Activated T-cell treated with anti-CD3 and anti-CD28 coated beads, Interleukin-2, amount 50 U/mL, for 72 hours (primary cell): ENCODE results near the gene COL5A1. TPM values are rescaled to one million over a fixed set of nuclear protein-coding genes. Genes with fewer than 3 reads are reported as not detected.

Experiments
- ATAC-seq, 2 donors: fragments of 150-1000 bp; cut with Tn5 transposase; replicated peaks in 1 of 2; 2 replicates each; pipeline ENCODE4 v1.10.0; 2021; ENCODE audit warnings: moderate library complexity in 2 of 2, mild to moderate bottlenecking in 1 of 2
- DNase-seq, 2 donors: peaks; one replicate each; pipeline ENCODE4 v3.0.0; 2021 to 2022; ENCODE audit warnings: mixed read lengths in 1 of 2
- H3K27ac Mint-ChIP-seq: one replicate; pipeline ENCODE4 v1.8.0; 2022; ENCODE audit warnings: mild to moderate bottlenecking, moderate library complexity, mixed read lengths
- H3K27me3 Mint-ChIP-seq: one replicate; pipeline ENCODE4 v1.8.0; 2022; ENCODE audit warnings: low read depth, mixed read lengths
- H3K36me3 Mint-ChIP-seq, 2 donors: one replicate each; pipeline ENCODE4 v1.8.0; 2022; ENCODE audit warnings: mixed read lengths in 2 of 2, mild to moderate bottlenecking in 1 of 2; ENCODE audit not compliant: insufficient read depth in 2 of 2
- H3K4me1 Mint-ChIP-seq: one replicate; pipeline ENCODE4 v1.8.0; 2022; ENCODE audit warnings: low read depth, mixed read lengths
- H3K4me3 Mint-ChIP-seq, 2 donors: one replicate each; pipeline ENCODE4 v1.8.0; 2022; ENCODE audit warnings: mild to moderate bottlenecking in 2 of 2, mixed read lengths in 2 of 2, moderate library complexity in 2 of 2
- H3K9me3 Mint-ChIP-seq, 2 donors: one replicate each; pipeline ENCODE4 v1.8.0; 2022; ENCODE audit warnings: mixed read lengths in 2 of 2
- total RNA-seq, 2 donors: library from RNA; stranded (reverse); gene quantifications; one replicate each; pipeline ENCODE4 v1.2.3, GENCODE V29; 2022

Gene COL5A1
- total RNA-seq, 2 donors from 2014 or later: 0.49 TPM; not detected in 1

- DNase-seq: no peak
- Mint-ChIP-seq H3K27me3 (no peaks in the 10 kb centered on the region), H3K27ac (no peak overlapping the region), H3K4me1 (no peaks in the 10 kb centered on the region), H3K9me3 (no peaks in the 10 kb centered on the region), H3K36me3 (no peaks in the 10 kb centered on the region), H3K4me3 (no peak overlapping the region)
- ATAC-seq: no peak
Observed at GRCh38 chr9:134688231-134688630, 46.6 kb downstream of the COL5A1 start.

- Mint-ChIP-seq H3K4me3 (no peak overlapping the region), H3K4me1 (no peaks in the 10 kb centered on the region), H3K27me3 (no peaks in the 10 kb centered on the region), H3K9me3 (no peaks in the 10 kb centered on the region), H3K36me3 (no peaks in the 10 kb centered on the region), H3K27ac (no peak overlapping the region)
- ATAC-seq (no peak), DNase-seq (no peak)
Observed at GRCh38 chr9:134688661-134689320, 47.2 kb downstream of the COL5A1 start.

- Mint-ChIP-seq H3K4me1 (no peaks in the 10 kb centered on the region), H3K27me3 (no peaks in the 10 kb centered on the region), H3K27ac (no peak overlapping the region), H3K4me3 (no peak overlapping the region), H3K36me3 (no peaks in the 10 kb centered on the region), H3K9me3 (no peaks in the 10 kb centered on the region)
- DNase-seq: peak; percentile 14 to 35
- ATAC-seq: peak in 1 of 2 donors; percentile 27
Observed at GRCh38 chr9:134689321-134690181, 47.9 kb downstream of the COL5A1 start.

- Mint-ChIP-seq H3K36me3 (no peaks in the 10 kb centered on the region), H3K27me3 (no peaks in the 10 kb centered on the region), H3K4me3 (no peak overlapping the region), H3K9me3 (no peaks in the 10 kb centered on the region), H3K27ac (no peak overlapping the region), H3K4me1 (no peaks in the 10 kb centered on the region)
- ATAC-seq: no peak
- DNase-seq: no peak
Observed at GRCh38 chr9:134690301-134690751, 48.7 kb downstream of the COL5A1 start.

- Mint-ChIP-seq H3K9me3 (no peaks in the 10 kb centered on the region), H3K27ac (no peak overlapping the region), H3K4me1 (no peaks in the 10 kb centered on the region), H3K36me3 (no peaks in the 10 kb centered on the region), H3K27me3 (no peaks in the 10 kb centered on the region), H3K4me3 (no peak overlapping the region)
- no peak for ATAC-seq
- no peak for DNase-seq
Observed at GRCh38 chr9:134690946-134691694, 49.5 kb downstream of the COL5A1 start.

GRCh38 chr9:134691695-134692572 lies 50.3 kb downstream of the COL5A1 start:
- Mint-ChIP-seq H3K4me3 (no peak overlapping the region), H3K27me3 (no peaks in the 10 kb centered on the region), H3K36me3 (no peaks in the 10 kb centered on the region), H3K27ac (no peak overlapping the region), H3K4me1 (no peaks in the 10 kb centered on the region), H3K9me3 (no peaks in the 10 kb centered on the region)
- DNase-seq (no peak), ATAC-seq (no peak)

GRCh38 chr9:134692573-134692860 lies 50.9 kb downstream of the COL5A1 start:
- Mint-ChIP-seq H3K4me3 (no peak overlapping the region), H3K27ac (no peak overlapping the region), H3K4me1 (no peaks in the 10 kb centered on the region), H3K36me3 (no peaks in the 10 kb centered on the region), H3K9me3 (no peaks in the 10 kb centered on the region), H3K27me3 (no peaks in the 10 kb centered on the region)
- DNase-seq (no peak), ATAC-seq (no peak)

- no peaks in the 10 kb centered on the region for H3K9me3 Mint-ChIP-seq
- DNase-seq: no peak
- H3K4me1 Mint-ChIP-seq: no peaks in the 10 kb centered on the region
- no peaks in the 10 kb centered on the region for H3K27me3 Mint-ChIP-seq
- no peaks in the 10 kb centered on the region for H3K36me3 Mint-ChIP-seq
- no peak for ATAC-seq
- no peak overlapping the region for H3K27ac Mint-ChIP-seq
- H3K4me3 Mint-ChIP-seq: no peak overlapping the region
Observed at GRCh38 chr9:134693011-134693410, 51.4 kb downstream of the COL5A1 start.

GRCh38 chr9:134693641-134694367 lies 52.2 kb downstream of the COL5A1 start:
- no peaks in the 10 kb centered on the region for H3K36me3 Mint-ChIP-seq
- H3K9me3 Mint-ChIP-seq: no peaks in the 10 kb centered on the region
- no peaks in the 10 kb centered on the region for H3K27me3 Mint-ChIP-seq
- H3K4me3 Mint-ChIP-seq: no peak overlapping the region
- H3K4me1 Mint-ChIP-seq: no peaks in the 10 kb centered on the region
- no peak for ATAC-seq
- no peak overlapping the region for H3K27ac Mint-ChIP-seq
- DNase-seq: no peak

- Mint-ChIP-seq H3K27ac (no peak overlapping the region), H3K27me3 (no peaks in the 10 kb centered on the region), H3K9me3 (no peaks in the 10 kb centered on the region), H3K4me1 (no peaks in the 10 kb centered on the region), H3K4me3 (no peak overlapping the region), H3K36me3 (no peaks in the 10 kb centered on the region)
- DNase-seq (no peak), ATAC-seq (no peak)
Observed at GRCh38 chr9:134694368-134694665, 52.7 kb downstream of the COL5A1 start.

- ATAC-seq: no peak
- Mint-ChIP-seq H3K27me3 (no peaks in the 10 kb centered on the region), H3K27ac (no peak overlapping the region), H3K4me1 (no peaks in the 10 kb centered on the region), H3K9me3 (no peaks in the 10 kb centered on the region), H3K36me3 (no peaks in the 10 kb centered on the region), H3K4me3 (no peak overlapping the region)
- no peak for DNase-seq
Observed at GRCh38 chr9:134694714-134695113, 53.1 kb downstream of the COL5A1 start.

GRCh38 chr9:134695144-134695543 lies 53.5 kb downstream of the COL5A1 start:
- Mint-ChIP-seq H3K9me3 (no peaks in the 10 kb centered on the region), H3K4me3 (no peak overlapping the region), H3K4me1 (no peaks in the 10 kb centered on the region), H3K27me3 (no peaks in the 10 kb centered on the region), H3K36me3 (no peaks in the 10 kb centered on the region), H3K27ac (no peak overlapping the region)
- no peak for DNase-seq
- ATAC-seq: no peak
